Endodermal cell (in vitro differentiated cells): ENCODE results near the gene LRRC3B. TPM values are rescaled to one million over a fixed set of nuclear protein-coding genes. Genes with fewer than 3 reads are reported as not detected.

Experiments
- DNase-seq: peaks from one replicate; pipeline ENCODE4 v3.0.0-alpha.2; 2017
- H3K27ac ChIP-seq: 2 replicates; pipeline ENCODE4 v1.5.1; 2013; ENCODE audit warnings: mild to moderate bottlenecking, low read depth, low read length, moderate library complexity
- H3K27me3 ChIP-seq: 2 replicates; pipeline ENCODE4 v1.6.1; 2013; ENCODE audit warnings: mild to moderate bottlenecking, low read length, moderate library complexity; ENCODE audit not compliant: insufficient read depth, control insufficient read depth, poor library complexity, severe bottlenecking
- H3K36me3 ChIP-seq: 2 replicates; pipeline ENCODE4 v1.7.0; 2013; ENCODE audit warnings: mild to moderate bottlenecking, low read length, moderate library complexity; ENCODE audit not compliant: control insufficient read depth, insufficient read depth
- H3K4me1 ChIP-seq: one replicate; pipeline ENCODE4 v1.7.0; 2013; ENCODE audit warnings: low read length; ENCODE audit not compliant: control insufficient read depth, insufficient read depth
- H3K4me3 ChIP-seq: 2 replicates; pipeline ENCODE4 v1.5.1; 2013; ENCODE audit warnings: mild to moderate bottlenecking, low read length, moderate library complexity
- H3K9ac ChIP-seq: 2 replicates; pipeline ENCODE4 v1.6.1; 2013; ENCODE audit warnings: mild to moderate bottlenecking, low read length, moderate library complexity; ENCODE audit not compliant: poor library complexity, severe bottlenecking; ENCODE audit errors: extremely low read depth
- H3K9me3 ChIP-seq: 2 replicates; pipeline ENCODE4 v1.6.1; 2013; ENCODE audit warnings: mild to moderate bottlenecking, low read length, moderate library complexity; ENCODE audit not compliant: control insufficient read depth
- H3K27ac Mint-ChIP-seq: 2 replicates; pipeline ENCODE4 v1.8.0; 2020; ENCODE audit warnings: mixed read lengths
- H3K27me3 Mint-ChIP-seq: 2 replicates; pipeline ENCODE4 v1.8.0; 2021; ENCODE audit warnings: mild to moderate bottlenecking, mixed read lengths; ENCODE audit not compliant: insufficient read depth
- H3K36me3 Mint-ChIP-seq: 2 replicates; pipeline ENCODE4 v1.8.0; 2020; ENCODE audit warnings: low read depth, mixed read lengths
- H3K4me1 Mint-ChIP-seq: 2 replicates; pipeline ENCODE4 v1.8.0; 2020; ENCODE audit warnings: mixed read lengths
- H3K4me3 Mint-ChIP-seq: 2 replicates; pipeline ENCODE4 v1.8.0; 2020; ENCODE audit warnings: mild to moderate bottlenecking, moderate library complexity, mixed read lengths
- H3K9me3 Mint-ChIP-seq: 2 replicates; pipeline ENCODE4 v1.8.0; 2020; ENCODE audit warnings: mild to moderate bottlenecking, mixed read lengths
- WGBS, 2 experiments: methylation state at CpG; one replicate each; pipeline versions ENCODE4 v1.1.5 to v1.1.7; 2013; ENCODE audit warnings: missing lambda C conversion rate in 2 of 2, mixed read lengths in 1 of 2; ENCODE audit not compliant: insufficient coverage in 1 of 2, insufficient read length in 1 of 2; 5-methylcytosine and 5-hydroxymethylcytosine counted together
- total RNA-seq, 2 donors: library from RNA; stranded (reverse); fragmentation: NEBNext Ultra II Directional in 1 of 2; extraction: Animal tissue kit (Norgen Biotek cat#: 25700) in 1 of 2; gene quantifications; 2 replicates in 1 of 2; 3 replicates in 1 of 2; pipeline ENCODE4 v1.2.1, GENCODE V29; 2021
- TF ChIP-seq, protein P1 (sequence below): fragments of 200-600 bp; sonication (generic); conservative IDR thresholded peaks from 2 replicates; pipeline ENCODE4 v1.5.0; 2021; ENCODE audit warnings: antibody characterized with exemption, mild to moderate bottlenecking

Gene LRRC3B
- total RNA-seq, 2 donors from 2014 or later, result 0.26 TPM; not detected in 1

DNA sequence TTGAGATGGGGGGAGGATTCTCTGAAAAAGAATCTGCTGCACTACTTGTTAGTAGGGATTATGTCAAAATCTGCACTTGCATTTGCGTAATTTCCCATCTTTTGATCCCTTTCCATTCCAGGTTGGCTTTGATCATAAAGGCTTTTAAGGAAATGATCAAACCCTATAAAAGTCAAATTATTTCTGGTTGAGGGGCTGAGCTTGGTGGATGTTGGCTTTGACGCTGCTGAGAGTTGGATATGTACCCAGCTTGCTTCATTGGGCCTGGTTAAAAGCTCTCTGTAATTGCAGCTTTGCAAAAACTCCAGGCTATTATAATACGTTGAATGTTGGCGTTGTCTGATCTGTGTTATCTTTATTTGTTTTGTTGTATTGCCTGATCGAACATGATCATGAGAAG lies 12.0 kb downstream of the LRRC3B start:
- H3K4me3 Mint-ChIP-seq, result no peak overlapping the region
- H3K27ac Mint-ChIP-seq, result no peak overlapping the region
- H3K4me1 Mint-ChIP-seq, result no peaks in the 10 kb centered on the region
- no peaks in the 10 kb centered on the region for H3K9me3 Mint-ChIP-seq
- Histone ChIP-seq H3K36me3 (no peaks in the 10 kb centered on the region), H3K9me3 (no peaks in the 10 kb centered on the region), H3K4me3 (no peak overlapping the region), H3K27ac (no peak overlapping the region), H3K27me3 (no peaks in the 10 kb centered on the region), H3K9ac (no peak overlapping the region), H3K4me1 (no peaks in the 10 kb centered on the region)
- no peaks in the 10 kb centered on the region for H3K36me3 Mint-ChIP-seq
- TF ChIP-seq, protein P1, sequence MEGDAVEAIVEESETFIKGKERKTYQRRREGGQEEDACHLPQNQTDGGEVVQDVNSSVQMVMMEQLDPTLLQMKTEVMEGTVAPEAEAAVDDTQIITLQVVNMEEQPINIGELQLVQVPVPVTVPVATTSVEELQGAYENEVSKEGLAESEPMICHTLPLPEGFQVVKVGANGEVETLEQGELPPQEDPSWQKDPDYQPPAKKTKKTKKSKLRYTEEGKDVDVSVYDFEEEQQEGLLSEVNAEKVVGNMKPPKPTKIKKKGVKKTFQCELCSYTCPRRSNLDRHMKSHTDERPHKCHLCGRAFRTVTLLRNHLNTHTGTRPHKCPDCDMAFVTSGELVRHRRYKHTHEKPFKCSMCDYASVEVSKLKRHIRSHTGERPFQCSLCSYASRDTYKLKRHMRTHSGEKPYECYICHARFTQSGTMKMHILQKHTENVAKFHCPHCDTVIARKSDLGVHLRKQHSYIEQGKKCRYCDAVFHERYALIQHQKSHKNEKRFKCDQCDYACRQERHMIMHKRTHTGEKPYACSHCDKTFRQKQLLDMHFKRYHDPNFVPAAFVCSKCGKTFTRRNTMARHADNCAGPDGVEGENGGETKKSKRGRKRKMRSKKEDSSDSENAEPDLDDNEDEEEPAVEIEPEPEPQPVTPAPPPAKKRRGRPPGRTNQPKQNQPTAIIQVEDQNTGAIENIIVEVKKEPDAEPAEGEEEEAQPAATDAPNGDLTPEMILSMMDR, result no peak
- H3K27me3 Mint-ChIP-seq, result peaks cover 2% of the 10 kb centered on the region
- WGBS, 2 experiments, result 77 to 95% methylated on average over 3 to 5 of the region's 5 CpGs
- DNase-seq, result no peak

DNA sequence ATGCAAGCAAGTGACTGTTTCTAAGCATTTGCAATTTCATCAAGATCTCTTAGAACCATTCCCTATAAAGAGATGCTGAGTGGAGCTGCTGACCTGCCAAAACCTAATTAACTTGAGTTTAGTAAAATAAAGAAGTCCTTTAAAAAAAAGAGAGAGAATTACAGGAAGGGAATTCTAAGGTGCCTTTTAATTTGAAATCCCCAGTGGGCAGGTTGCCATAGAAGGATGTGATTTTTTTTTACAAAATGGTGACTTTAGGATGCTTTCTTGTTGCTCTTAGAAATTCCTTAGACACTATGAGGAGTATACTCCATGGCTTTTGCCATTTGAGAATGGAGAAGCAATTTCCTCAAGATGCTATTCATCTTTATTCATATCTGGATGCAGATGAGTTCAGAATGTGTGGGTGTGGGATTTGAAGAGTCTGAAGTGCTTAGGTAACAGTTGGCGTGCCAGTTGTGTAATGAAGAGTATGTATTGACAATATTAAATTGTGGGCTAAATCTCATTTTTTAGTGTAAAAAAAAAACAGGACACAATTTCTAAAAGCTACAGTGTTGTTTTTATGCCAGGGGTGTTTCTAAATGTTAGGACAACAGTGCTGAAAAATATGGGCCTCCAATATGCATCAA lies 13.6 kb downstream of the LRRC3B start:
- 96 to 100% methylated on average over 1 of the region's 1 CpG for WGBS, 2 experiments
- H3K9me3 Mint-ChIP-seq, result no peaks in the 10 kb centered on the region
- Histone ChIP-seq H3K27ac (no peak overlapping the region), H3K36me3 (no peaks in the 10 kb centered on the region), H3K27me3 (no peaks in the 10 kb centered on the region), H3K4me1 (no peaks in the 10 kb centered on the region), H3K9me3 (no peaks in the 10 kb centered on the region), H3K9ac (no peak overlapping the region), H3K4me3 (no peak overlapping the region)
- no peaks in the 10 kb centered on the region for H3K36me3 Mint-ChIP-seq
- H3K4me1 Mint-ChIP-seq, result no peaks in the 10 kb centered on the region
- no peak overlapping the region for H3K4me3 Mint-ChIP-seq
- peaks cover 2% of the 10 kb centered on the region for H3K27me3 Mint-ChIP-seq
- no peak for DNase-seq
- H3K27ac Mint-ChIP-seq, result no peak overlapping the region
- TF ChIP-seq, protein P1, result no peak

DNA sequence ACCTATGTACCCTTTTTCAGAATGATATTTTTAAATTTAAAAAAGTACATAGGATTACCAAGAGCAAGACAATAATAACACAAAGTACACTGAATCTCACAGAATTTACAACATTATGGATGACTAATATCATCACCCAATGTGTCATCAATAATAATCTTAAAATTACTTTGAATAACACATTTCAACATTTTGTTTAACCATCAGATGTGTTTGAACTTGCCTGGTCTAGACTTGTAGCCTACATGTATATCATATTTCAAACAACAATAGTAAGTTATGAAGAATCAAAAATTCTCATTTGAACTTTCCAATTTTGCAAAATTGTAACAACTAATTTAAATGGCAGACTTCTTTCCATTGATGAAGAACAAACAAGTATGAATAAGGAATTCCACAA lies 15.1 kb downstream of the LRRC3B start:
- Mint-ChIP-seq H3K36me3 (no peaks in the 10 kb centered on the region), H3K27me3 (peaks cover 2% of the 10 kb centered on the region), H3K4me3 (no peak overlapping the region), H3K4me1 (no peaks in the 10 kb centered on the region), H3K27ac (no peak overlapping the region), H3K9me3 (no peaks in the 10 kb centered on the region)
- Histone ChIP-seq H3K36me3 (no peaks in the 10 kb centered on the region), H3K4me3 (no peak overlapping the region), H3K9me3 (no peaks in the 10 kb centered on the region), H3K4me1 (no peaks in the 10 kb centered on the region), H3K27me3 (no peaks in the 10 kb centered on the region), H3K27ac (no peak overlapping the region), H3K9ac (no peak overlapping the region)
- no peak for DNase-seq
- TF ChIP-seq, protein P1, result no peak
